HG03196 (cell line): ENCODE data around the gene ZNRF2.

Experiments used
- ATAC-seq: cut with Tn5 transposase; IDR thresholded peaks from one replicate; pipeline ENCODE4 v1.9.1; 2021; ENCODE audit not compliant: unreplicated experiment

Gene ZNRF2

GRCh38 chr7:30320392-30320791 lies 36.0 kb downstream of the ZNRF2 start:
- ATAC-seq, result no peak

- ATAC-seq, result no peak
Observed at GRCh38 chr7:30321089-30321881, 36.9 kb downstream of the ZNRF2 start.

GRCh38 chr7:30321882-30322192 lies 37.4 kb downstream of the ZNRF2 start:
- ATAC-seq, result no peak

- ATAC-seq, result peak; percentile 78
Observed at GRCh38 chr7:30322271-30323005, 38.0 kb downstream of the ZNRF2 start.

- peak; percentile 59 for ATAC-seq
Observed at GRCh38 chr7:30323006-30323355, 38.6 kb downstream of the ZNRF2 start.

- ATAC-seq, result no peak
Observed at GRCh38 chr7:30327813-30328212, 43.4 kb downstream of the ZNRF2 start.

GRCh38 chr7:30328381-30328780 lies 44.0 kb downstream of the ZNRF2 start:
- ATAC-seq, result no peak

GRCh38 chr7:30329716-30330115 lies 45.3 kb downstream of the ZNRF2 start:
- no peak for ATAC-seq

GRCh38 chr7:30330134-30331111 lies 46.0 kb downstream of the ZNRF2 start:
- peak; percentile 70 for ATAC-seq

- ATAC-seq, result no peak
Observed at GRCh38 chr7:30331338-30331737, 46.9 kb downstream of the ZNRF2 start.

GRCh38 chr7:30332549-30332948 lies 48.2 kb downstream of the ZNRF2 start:
- ATAC-seq, result no peak

- no peak for ATAC-seq
Observed at GRCh38 chr7:30335763-30336487, 51.5 kb downstream of the ZNRF2 start.

GRCh38 chr7:30344513-30344912 lies 60.1 kb downstream of the ZNRF2 start:
- ATAC-seq, result no peak

GRCh38 chr7:30347226-30348082 lies 63.1 kb downstream of the ZNRF2 start:
- peak; percentile 25 for ATAC-seq

GRCh38 chr7:30348083-30348560 lies 63.7 kb downstream of the ZNRF2 start:
- ATAC-seq, result peak; percentile 83

GRCh38 chr7:30349170-30349569 lies 64.8 kb downstream of the ZNRF2 start:
- no peak for ATAC-seq

GRCh38 chr7:30349816-30350215 lies 65.4 kb downstream of the ZNRF2 start:
- ATAC-seq, result no peak

- no peak for ATAC-seq
Observed at GRCh38 chr7:30351286-30351685, 66.9 kb downstream of the ZNRF2 start.

- ATAC-seq, result no peak
Observed at GRCh38 chr7:30351724-30352123, 67.3 kb downstream of the ZNRF2 start.

- ATAC-seq, result no peak
Observed at GRCh38 chr7:30352169-30352568, 67.8 kb downstream of the ZNRF2 start.
